GM18519 (cell line): ENCODE measurements around the gene ERICH4.
"Not testable (repeated sequence)": the region's sequence is repeated elsewhere in the genome, so short reads cannot be mapped to it uniquely, and the experiment has no call there.

ENCODE experiments used
- ATAC-seq: cut with Tn5 transposase; IDR thresholded peaks from one replicate; pipeline ENCODE4 v1.9.1; 2021; ENCODE audit warnings: mild to moderate bottlenecking, moderate library complexity; ENCODE audit not compliant: unreplicated experiment, low FRiP score

ERICH4 gene

GRCh38 chr19:41442473-41443355 lies at the start of gene ERICH4:
ERICH4 (plus strand) TSS chr19:41443156; CDS start chr19:41443170, 14 bp downstream.
- no peak for ATAC-seq

- ATAC-seq, result no peak
Measured at GRCh38 chr19:41395355-41395754, 47.6 kb upstream of the ERICH4 start.

- peak; percentile 75 for ATAC-seq
Measured at GRCh38 chr19:41397086-41398049, 45.6 kb upstream of the ERICH4 start, which contains the start of the genes BCKDHA and EXOSC5. BCKDHA (plus strand) TSS chr19:41397818; CDS start chr19:41397828, 10 bp downstream. EXOSC5 (minus strand) TSS chr19:41397359; CDS start chr19:41397328, 31 bp downstream.

- no peak for ATAC-seq
Measured at GRCh38 chr19:41398050-41398418, 44.9 kb upstream of the ERICH4 start.

- ATAC-seq, result no peak
Measured at GRCh38 chr19:41398598-41398997, 44.4 kb upstream of the ERICH4 start.

GRCh38 chr19:41399091-41399490 lies 43.9 kb upstream of the ERICH4 start:
- no peak for ATAC-seq

- ATAC-seq, result no peak
Measured at GRCh38 chr19:41399525-41399924, 43.4 kb upstream of the ERICH4 start.

- ATAC-seq, result no peak
Measured at GRCh38 chr19:41401483-41401882, 41.5 kb upstream of the ERICH4 start.

GRCh38 chr19:41402010-41402409 lies 40.9 kb upstream of the ERICH4 start:
- ATAC-seq, result no peak

- ATAC-seq, result no peak
Measured at GRCh38 chr19:41403181-41403970, 39.6 kb upstream of the ERICH4 start.

- no peak for ATAC-seq
Measured at GRCh38 chr19:41405776-41406175, 37.2 kb upstream of the ERICH4 start.

GRCh38 chr19:41407271-41407670 lies 35.7 kb upstream of the ERICH4 start:
- ATAC-seq, result no peak

- no peak for ATAC-seq
Measured at GRCh38 chr19:41408256-41408655, 34.7 kb upstream of the ERICH4 start.

GRCh38 chr19:41408846-41409245 lies 34.1 kb upstream of the ERICH4 start:
- ATAC-seq, result not testable (repeated sequence)

- ATAC-seq, result no peak
Measured at GRCh38 chr19:41409288-41409687, 33.7 kb upstream of the ERICH4 start.

- ATAC-seq, result no peak
Measured at GRCh38 chr19:41410336-41411054, 32.5 kb upstream of the ERICH4 start.

GRCh38 chr19:41411100-41411967 lies 31.6 kb upstream of the ERICH4 start:
- ATAC-seq, result no peak

GRCh38 chr19:41411968-41412265 lies 31.0 kb upstream of the ERICH4 start:
- ATAC-seq, result no peak

GRCh38 chr19:41412953-41413352 lies 30.0 kb upstream of the ERICH4 start:
- no peak for ATAC-seq
